ENCODE measurements around the gene KCNN1.
A peak's percentile ranks its signal among the peaks of the same experiment; 100 is the strongest.
"Not testable (repeated sequence)": the region's sequence is repeated elsewhere in the genome, so short reads cannot be mapped to it uniquely, and the experiment has no call there.

Gene KCNN1

DNA sequence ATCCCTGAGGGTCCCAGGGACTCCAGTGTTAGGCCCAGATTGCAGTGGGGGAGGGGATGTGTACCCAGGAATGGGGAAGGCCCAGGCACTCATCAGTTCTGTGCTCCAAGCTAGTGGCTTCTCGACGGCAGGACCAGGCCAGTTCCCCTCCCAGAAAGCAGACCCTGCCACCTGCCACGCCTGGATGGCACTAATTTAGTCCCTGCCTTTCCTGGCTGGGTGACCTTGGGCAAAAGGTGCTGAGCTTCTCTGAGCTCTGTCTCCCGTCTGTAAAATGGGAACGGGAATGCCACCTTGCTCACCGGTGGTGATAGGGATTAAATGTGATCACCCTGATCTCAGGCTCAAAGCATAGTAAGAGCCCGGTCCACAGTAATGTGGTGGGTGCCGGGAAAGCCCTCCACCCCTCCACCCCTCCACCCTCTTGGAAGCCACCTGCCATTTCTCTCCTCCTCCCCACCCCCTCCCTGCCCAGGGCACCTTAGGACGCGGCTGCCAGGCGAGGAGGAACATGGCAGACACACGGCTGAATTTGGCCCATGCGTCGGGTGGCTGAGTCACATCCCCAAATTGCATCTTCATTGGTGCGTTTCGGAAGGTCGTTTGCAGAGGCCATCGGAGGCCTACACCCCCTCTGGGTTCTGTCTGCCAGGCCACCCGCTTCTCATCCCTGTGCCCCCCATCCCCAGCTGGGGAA, 2.3 kb downstream of the KCNN1 start:
- DNase-seq (ENCODE audit: low spot score): no peak

DNA sequence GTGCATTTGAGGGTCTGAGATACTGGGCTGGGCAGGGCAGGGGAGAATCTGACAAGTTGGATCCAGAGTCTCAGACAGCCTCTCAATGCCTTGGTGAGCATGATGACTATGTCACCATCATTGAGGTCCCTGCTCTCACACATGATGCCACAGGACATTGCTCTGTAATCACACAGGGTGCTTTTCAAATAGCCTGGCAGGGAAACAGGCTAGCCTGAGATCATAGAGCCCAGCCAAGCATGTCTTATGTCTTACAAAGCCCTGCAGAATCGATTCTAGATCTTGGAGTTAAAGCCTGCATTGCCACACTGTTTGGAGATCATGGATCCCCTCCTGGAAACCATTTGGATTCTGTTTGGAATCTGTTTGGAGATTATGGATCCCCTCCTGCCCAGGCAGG, 5.3 kb downstream of the KCNN1 start:
- no peak for DNase-seq (ENCODE audit: low spot score)

DNA sequence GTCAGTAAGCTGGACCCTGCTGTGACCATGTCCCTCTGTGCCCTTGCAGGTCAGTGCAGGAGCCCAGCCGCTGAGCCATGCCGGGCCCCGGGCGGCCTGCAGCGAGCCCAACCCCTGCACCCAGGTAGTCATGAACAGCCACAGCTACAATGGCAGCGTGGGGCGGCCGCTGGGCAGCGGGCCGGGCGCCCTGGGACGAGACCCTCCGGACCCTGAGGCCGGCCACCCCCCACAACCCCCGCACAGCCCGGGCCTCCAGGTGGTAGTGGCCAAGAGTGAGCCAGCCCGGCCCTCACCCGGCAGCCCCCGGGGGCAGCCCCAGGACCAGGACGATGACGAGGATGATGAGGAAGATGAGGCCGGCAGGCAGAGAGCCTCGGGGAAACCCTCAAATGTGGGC, 6.9 kb downstream of the KCNN1 start:
- no peak for DNase-seq (ENCODE audit: low spot score)

DNA sequence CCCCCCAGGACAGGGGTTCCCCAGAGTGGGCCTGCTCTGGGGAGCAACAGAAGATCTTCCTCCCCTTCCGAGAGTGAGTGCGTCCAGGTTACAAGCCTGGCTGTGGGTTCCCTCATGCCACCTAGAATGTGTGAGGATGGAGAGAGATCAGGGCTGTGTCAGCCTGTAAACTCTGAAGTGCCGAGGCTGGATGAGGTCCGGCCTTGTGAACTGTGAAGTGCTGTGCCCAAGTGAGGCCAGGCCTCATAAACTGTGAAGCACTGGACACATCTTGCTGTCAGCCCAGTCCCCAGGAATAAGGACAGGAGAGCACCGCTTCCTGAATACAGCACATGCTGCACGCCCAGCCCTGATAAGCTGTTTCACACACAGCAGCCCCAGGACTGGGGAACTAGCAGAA, 7.6 kb downstream of the KCNN1 start:
- DNase-seq (ENCODE audit: low spot score): no peak

DNA sequence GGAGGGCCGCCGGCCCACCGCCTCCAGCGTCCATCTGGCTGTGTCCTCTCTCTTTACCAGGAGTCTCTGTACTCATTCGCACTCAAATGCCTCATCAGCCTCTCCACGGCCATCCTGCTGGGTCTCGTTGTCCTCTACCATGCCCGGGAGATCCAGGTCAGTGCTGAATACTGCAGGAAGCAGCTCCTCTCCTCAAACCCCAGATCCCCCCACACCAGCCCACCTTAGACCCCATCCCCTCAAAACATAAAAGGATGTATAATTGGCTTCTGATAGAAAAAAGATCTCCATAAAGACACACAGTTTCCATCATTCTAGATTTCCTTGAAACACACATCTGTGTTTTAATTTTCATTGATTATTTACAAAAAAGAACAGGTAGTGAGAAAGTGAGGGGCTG, 8.1 kb downstream of the KCNN1 start:
- DNase-seq (ENCODE audit: low spot score): no peak

DNA sequence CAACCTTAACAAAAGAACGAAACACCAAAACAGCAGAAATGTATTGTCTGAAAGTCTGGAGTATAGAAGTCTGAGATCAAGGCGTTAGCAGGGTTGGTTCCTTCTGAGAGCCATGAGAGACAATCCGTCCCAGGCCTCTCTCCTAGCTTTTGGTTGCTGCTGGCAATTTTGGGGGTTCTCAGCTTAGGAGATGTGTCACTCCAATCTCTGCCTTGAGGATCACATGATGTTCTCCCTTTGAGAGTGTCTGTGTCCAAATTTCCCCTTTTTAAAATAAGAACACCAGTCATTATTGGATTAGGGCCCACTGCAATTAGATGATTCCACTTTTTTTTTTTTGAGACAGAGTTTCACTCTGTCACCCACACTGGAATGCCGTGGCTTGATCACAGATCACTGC, 10.1 kb downstream of the KCNN1 start:
- DNase-seq (ENCODE audit: low spot score): no peak

DNA sequence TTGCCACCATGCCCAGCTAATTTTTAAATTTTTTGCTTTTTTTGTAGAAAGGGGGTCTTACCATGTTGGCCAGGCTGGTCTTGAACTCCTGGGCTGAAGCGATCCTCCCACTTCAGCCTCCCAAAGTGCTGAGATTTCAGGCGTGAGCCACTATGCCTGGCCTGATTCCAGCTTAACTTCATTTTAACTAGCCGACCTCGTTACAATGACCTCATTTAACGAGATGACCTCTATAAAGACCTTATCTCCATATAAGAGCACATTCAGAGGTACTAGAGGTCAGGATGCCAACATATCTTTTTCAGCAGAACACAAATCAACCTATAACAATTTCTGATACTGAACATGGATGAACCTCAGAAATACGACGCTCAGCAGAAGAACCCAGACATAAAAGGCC, 10.6 kb downstream of the KCNN1 start:
- DNase-seq (ENCODE audit: low spot score): no peak

DNA sequence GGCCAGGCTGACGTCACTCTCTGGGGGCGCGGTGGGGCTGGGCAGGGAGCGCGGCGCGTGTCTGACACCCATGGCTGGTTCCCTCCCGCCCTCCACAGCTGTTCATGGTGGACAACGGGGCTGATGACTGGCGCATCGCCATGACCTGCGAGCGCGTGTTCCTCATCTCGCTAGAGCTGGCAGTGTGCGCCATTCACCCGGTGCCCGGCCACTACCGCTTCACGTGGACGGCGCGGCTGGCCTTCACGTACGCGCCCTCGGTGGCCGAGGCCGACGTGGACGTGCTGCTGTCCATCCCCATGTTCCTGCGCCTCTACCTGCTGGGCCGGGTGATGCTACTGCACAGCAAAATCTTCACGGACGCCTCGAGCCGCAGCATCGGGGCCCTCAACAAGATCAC, 14.7 kb downstream of the KCNN1 start:
- no peak for DNase-seq (ENCODE audit: low spot score)

DNA sequence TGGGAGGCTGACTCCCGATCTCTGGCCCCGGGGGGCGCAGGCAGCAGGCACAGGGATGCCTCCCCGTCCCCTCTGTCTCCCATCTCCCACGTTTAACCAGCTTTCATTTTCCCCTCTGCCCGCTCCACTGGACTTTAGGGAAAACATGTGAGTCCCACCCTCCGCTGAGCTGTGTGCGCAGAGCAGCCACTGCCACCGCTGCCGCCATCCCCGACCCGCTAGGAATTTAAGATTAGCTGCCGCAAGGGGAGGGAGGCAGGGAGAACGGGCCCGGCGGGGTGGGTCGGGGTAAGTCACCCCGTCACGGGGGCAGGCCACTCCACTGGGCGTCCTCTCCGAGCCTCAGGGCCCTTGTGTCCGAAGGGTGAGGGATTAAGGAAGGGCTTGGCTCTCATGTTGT, 15.5 kb downstream of the KCNN1 start:
- DNase-seq (ENCODE audit: low spot score): no peak

DNA sequence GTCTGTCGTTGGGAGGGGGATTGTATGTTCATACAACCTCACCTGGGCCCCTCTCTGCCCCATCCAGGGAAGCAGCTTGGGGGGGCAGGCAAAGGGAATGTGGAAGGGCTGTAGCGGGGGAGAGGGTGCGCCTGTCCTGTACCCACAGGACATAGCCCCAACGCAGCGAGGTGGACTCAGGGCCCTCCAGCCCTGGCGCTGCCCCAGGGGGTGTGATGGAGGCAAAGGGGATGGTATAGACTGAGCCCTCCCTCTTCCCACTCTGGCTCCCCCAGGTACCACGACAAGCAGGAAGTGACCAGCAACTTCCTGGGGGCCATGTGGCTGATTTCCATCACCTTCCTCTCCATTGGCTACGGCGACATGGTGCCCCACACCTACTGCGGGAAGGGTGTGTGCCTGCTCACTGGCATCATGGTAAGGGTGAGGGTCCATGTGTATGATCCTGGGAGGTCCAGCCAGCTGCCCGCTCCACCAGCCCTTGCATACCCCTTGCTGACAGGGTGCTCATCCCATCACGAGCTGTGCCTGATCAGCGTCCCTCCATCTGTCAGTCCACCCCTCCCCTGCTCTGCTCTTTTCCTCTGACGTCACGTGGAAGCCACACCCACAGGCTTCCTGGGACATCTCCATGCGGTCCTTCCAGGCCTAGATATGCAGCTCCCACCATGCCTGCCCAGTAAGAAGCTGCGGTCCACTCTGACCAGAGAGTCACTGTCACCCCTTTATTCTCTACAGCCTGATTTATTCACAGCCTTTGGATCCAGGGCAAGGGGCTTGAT, 18.3 kb downstream of the KCNN1 start:
- no peak for DNase-seq (ENCODE audit: low spot score)

DNA sequence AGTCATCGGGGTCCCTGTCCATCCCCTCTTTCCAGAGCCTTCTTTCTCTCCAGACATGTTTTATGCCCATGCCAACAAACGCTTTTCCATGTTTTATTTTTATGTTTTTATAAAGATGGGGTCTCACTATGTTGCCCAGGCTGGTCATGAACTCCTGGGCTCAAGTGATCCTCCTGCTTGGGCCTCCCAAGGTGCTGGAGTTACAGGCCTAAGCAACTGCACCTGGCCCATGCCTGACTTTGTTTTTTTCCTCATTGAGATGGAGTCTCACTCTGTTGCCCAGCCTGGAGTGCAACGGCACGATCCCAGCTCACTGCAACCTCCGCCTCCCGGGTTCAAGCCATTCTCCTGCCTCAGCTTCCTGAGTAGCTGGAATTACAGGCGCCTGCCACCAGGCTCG, 19.7 kb downstream of the KCNN1 start:
- not testable (repeated sequence) for DNase-seq (ENCODE audit: low spot score)

DNA sequence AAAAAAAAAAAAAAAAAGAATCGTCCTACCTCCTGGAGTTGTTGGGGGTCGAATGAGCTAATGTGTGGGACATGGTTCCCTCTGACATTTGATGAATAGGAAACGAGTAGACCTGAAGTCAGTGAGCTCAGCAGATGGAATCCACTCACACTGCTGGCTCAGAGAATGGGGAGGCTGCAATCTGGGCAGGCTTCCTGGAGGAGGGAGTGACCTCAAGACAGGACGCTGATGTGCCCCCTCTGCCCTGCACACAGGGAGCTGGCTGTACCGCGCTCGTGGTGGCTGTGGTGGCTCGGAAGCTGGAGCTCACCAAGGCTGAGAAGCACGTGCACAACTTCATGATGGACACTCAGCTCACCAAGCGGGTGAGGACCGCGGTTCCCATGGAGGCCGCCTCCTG, 21.3 kb downstream of the KCNN1 start:
- no peak for DNase-seq (ENCODE audit: low spot score)

DNA sequence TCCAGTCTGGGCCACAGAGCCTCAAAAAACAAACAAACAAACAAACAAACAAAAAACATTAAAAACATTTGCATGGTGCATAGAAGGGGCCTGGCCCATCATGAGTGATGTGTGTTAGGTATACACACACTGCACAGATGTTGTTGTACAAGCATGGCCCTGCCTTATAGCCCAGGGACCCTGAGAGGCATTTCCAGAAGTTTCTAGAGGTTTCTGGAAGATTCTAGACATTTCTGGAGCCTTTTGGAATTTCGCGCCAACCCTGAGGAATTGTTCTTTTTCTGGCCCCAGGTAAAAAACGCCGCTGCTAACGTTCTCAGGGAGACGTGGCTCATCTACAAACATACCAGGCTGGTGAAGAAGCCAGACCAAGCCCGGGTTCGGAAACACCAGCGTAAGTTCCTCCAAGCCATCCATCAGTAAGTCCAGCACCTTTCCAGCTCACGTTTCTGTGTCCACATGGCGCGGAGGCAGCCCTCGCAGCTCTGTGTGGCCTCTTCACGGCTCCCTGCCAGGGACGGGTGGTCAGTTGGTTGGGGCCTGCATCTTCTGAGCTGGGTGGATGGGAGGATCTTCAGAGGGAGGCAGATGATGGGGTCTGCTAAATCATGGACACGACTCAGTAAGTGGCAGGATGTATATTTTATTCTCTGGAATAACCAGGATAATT, 22.7 kb downstream of the KCNN1 start:
- DNase-seq (ENCODE audit: low spot score): no peak

DNA sequence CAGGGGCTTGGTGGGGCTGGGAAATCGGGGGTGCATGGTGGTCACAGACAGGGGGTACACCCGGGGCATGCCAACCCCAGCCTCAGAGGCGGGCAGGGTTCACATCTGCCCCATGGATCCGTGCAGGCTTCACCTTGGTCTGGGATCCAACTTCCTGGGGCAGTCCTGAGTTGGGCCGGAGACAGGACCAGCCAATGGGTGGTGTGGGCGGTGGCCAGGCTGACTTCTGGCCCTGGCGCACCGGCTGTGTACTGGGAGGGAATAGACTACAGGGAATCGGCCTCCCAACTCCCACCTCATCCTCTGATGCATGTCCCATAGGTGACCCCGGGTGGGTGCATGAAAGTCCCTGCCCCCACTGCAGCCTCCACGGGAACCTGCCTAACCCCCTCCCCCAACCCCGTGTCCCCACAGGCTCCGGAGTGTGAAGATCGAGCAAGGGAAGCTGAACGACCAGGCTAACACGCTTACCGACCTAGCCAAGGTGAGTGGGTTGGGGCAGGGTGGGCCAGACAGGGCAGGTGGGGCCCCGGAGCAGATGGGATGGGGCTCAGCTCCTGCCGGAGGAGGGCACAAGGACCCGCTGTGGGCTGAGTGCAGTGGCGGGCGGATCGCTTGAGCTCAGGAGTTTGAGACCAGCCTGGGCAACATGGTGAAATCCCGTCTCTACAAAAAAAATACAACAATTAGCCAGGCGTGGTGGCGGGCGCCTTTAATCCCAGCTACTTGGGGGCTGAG, 26.3 kb downstream of the KCNN1 start:
- DNase-seq (ENCODE audit: low spot score): no peak

DNA sequence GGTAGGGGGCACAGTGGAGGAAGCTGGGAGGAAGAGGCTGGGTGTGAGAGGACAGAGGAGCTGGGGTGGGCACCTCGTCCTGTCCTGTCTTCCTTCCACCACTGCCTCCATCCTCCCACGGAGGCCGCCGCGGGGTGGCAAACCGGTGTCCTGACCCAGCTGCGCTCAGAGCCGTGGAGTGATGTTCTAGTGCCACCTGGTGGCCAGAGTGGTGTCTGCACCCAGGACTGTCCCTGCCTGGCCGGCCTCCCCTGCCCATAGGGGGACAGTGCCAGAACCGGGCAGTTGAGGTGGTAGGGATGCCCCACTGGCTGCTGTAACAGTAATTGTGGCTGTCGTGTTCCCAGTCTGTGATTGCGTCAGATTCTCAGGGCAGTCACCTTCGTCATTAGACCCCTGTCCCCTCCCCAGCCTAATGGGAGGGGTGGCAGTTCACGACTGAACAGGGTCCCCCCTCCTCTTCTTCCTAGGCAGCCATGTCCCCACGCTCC, 30.0 kb downstream of the KCNN1 start:
- peak; percentile 84 for DNase-seq (ENCODE audit: low spot score)

DNA sequence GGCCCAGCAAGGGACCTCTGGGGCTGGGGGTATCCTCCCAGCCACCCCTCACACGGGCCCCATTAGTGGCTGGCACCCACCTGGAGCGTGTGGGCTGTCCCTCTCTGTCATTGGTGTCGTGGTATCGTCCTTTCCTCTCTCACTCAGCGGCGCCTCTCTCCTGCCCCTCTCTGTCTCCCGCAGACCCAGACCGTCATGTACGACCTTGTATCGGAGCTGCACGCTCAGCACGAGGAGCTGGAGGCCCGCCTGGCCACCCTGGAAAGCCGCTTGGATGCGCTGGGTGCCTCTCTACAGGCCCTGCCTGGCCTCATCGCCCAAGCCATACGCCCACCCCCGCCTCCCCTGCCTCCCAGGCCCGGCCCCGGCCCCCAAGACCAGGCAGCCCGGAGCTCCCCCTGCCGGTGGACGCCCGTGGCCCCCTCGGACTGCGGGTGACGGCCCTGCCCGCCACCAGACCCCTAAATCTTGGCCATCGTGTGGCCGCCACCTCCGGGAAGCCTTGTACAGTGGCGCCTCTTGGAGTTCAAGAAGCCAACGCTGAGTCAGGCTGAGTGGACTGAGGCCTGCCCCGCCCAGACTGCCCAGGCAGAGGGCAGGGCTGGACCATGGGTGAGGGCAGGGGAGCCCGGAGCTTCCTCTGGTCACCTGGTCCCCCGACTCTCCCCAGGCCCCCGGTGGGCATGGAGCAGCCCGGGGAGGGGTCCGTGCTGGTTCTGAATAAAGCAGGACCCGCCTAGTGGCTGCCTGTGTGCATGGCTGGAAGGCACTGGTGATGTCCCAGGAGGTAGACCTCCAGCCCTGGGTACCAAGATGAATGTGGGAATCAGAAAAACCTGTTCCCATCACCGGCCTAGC, 31.3 kb downstream of the KCNN1 start:
- DNase-seq (ENCODE audit: low spot score): peak; percentile 18

DNA sequence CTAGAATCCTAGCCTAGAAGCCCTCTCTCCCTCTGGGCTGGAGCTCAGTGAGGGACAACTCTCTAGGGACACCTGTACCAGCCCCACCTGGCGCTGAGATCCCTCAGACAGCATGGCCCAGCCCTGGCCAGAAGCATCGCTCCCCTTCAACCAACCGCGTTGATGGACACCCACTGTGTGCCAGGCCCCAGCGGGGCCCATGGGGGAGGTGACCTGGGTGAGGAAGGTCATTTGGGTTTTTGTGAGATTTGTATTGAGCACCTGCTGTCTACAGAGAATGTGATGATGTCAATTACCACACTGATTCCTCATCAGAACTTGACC, 31.9 kb downstream of the KCNN1 start:
- no peak for DNase-seq (ENCODE audit: low spot score)

DNA sequence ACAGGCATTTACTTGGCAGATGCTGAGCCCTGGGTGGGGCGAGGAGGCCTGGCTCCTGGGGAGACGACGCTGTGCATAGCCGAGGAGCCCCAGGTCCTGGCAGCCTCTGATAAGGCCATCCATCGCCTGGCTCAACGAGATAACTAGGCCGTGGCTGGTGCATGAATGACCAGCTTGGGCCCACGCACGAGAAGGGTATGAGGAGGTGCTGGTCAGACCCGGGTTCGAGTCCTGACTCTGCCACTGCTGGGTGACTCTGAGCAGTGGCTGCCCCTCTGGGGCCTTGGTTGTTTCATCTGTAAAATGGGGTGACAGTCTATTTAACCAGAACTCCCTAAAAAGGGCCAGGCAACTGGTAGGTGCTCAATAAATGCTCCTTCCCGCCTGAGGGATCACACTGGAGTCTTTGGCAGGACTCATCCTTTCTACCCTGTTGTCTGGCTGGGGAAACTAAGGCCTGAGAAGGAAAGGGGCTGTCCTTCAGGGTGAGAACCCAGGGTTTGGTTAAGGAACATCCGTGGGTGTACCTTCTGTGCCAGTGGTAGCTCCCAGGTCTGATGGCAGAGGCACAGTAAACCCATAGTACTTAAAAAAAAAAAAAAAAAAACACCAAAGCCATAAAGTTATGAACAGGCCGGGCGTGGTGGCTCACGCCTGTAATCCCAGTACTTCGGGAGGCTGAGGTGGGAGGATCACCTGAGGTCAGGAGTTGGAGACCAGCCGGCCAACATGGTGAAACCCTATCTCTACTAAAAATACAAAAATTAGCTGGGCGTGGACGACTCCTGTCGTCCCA, 33.0 kb downstream of the KCNN1 start:
- DNase-seq (ENCODE audit: low spot score): no peak

DNA sequence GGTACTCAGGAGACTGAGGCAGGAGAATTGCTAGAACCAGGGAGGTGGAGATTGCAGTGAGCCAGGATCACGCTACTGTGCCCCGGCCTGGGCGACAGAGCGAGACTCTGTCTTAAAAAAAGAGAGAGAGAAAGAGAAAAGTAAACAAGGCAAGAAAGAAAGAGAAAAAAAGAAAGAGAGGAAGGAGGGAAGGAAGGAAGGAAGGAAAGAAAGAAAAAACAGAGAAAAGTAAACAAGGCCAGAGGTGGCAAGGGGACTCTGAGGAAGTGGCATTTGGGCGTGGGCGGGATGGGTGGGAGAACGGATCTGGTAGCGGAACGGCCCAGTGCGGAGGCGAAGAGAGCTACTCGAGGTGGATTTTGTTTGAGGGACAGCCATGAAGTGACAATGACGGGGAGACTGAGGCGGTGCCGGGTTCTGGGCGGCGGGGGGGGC, 33.6 kb downstream of the KCNN1 start:
- DNase-seq (ENCODE audit: low spot score): no peak

DNA sequence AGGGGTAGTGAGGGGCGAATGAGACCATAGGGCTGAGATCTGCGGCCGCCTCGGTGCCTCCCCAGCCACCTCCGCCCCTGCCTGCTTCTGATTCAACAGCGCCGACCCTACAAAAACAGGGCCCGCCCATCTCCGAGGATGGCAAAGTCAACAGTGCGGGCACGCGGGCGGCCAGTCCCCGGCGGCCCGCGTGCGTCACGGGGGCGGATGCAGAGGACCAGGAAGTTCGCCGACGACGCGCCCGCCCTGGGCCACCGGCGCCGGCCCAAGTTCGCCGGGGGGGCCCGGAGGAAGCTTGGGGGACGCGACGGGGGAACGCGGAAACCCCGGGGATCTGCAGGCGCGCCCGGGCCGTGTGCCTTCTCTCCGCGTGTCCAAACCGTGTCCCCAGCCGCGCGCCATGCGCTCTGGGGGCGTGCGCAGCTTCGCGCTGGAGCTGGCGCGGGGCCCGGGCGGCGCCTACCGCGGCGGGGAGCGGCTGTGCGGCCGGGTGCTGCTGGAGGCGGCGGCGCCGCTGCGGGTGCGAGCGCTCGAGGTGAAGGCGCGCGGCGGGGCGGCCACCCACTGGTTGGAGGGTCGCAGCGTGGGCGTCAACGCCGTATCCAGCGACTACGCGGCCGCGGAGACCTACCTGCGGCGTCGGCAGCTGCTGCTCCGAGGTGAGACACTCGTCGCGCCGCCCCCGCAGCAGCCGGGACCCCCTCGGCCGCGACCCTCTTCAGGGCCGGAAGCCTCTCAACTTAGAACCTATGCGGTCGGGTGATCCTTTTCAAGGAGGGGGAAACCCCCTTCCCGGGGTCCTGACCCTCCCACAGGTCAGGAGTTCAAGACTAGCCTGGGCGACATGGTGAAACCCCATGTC, 34.2 kb downstream of the KCNN1 start:
- peak; percentile 91 for DNase-seq (ENCODE audit: low spot score)

All from LoVo (cell line).